GM06990 (cell line): ENCODE results near the gene ULK3.

Experiments
- DNase-seq: peaks from one replicate; pipeline ENCODE4 v3.0.0-alpha.2; 2011; ENCODE audit not compliant: insufficient read length; ENCODE audit errors: extremely low read depth
- H3K27me3 ChIP-seq: replicated peaks from 2 replicates; pipeline ENCODE4 v1.6.0; 2011; ENCODE audit warnings: low read length; ENCODE audit not compliant: control insufficient read depth, insufficient read depth
- H3K36me3 ChIP-seq: 2 replicates; pipeline ENCODE4 v1.5.1; 2011; ENCODE audit warnings: low read length; ENCODE audit not compliant: control insufficient read depth, insufficient read depth
- H3K4me3 ChIP-seq: replicated peaks from 2 replicates; pipeline ENCODE4 v1.5.1; 2011; ENCODE audit warnings: low read depth, mild to moderate bottlenecking, control low read depth, low read length
- CTCF ChIP-seq: IDR thresholded peaks from 2 replicates; pipeline ENCODE4 v1.5.1; 2011; ENCODE audit warnings: low read length, control low read depth, mild to moderate bottlenecking, inconsistent platforms; ENCODE audit not compliant: insufficient read depth, poor library complexity, severe bottlenecking

The ULK3 gene

DNA sequence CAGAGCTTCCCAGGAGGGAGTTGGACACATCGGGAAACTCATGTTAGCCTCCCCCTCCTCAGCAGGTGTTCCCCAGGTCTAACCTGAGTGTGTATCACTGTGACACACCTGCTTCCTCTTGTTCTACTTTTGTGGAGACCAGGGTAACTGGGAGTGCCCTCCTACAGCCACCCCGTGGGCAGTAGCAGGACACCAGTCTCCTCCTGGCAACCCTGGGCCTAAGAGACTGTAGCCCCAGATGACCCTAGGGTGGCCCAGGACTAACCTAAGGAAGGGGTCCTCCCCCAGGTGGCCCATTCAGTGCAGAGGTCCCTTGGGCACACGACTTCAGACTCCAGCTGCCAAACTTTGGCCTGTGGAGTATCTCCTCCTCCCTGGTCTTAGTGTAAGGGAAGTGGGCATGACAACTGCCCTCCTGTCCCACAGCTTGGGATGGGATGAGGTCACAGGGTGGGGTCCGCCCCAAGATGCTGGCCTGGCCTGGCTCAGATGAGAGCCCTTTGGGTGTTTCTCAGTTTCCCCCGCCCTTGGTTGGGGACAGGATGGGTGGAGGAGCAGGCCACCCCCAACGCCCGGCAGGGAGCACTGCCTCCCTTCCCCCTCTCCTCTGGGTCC is 56.3 kb downstream of the ULK3 start:
- Histone ChIP-seq H3K4me3 (peak overlapping the region; percentile 98), H3K36me3 (peaks cover 14% of the 10 kb centered on the region), H3K27me3 (no peaks in the 10 kb centered on the region)
- TF ChIP-seq CTCF: no peak
- peak; percentile 60 for DNase-seq
